H1 (cell line): Measurements from ENCODE around the gene GSAP.

Experiments used
- CEBPB ChIP-seq: IDR thresholded peaks from 2 replicates; pipeline ENCODE4 v1.6.1; 2012; ENCODE audit warnings: low read depth, low read length
- CREB1 ChIP-seq: IDR thresholded peaks from 2 replicates; pipeline ENCODE4 v1.6.1; 2012; ENCODE audit warnings: inconsistent platforms
- CTCF ChIP-seq, 3 experiments: IDR thresholded peaks; 1 replicate in 2 of 3; 2 replicates in 1 of 3; pipeline versions ENCODE4 v1.5.1 to v1.6.1; 2011; ENCODE audit warnings: low read length in 3 of 3, mild to moderate bottlenecking in 3 of 3, inconsistent platforms in 2 of 3, low read depth in 1 of 3, moderate library complexity in 1 of 3; ENCODE audit not compliant: insufficient read depth in 1 of 3; ENCODE audit errors: control extremely low read depth in 1 of 3
- EGR1 ChIP-seq: IDR thresholded peaks from 2 replicates; pipeline ENCODE4 v1.6.1; 2011; ENCODE audit warnings: low read depth, low read length, borderline replicate concordance
- EZH2 ChIP-seq: fragments of 200-600 bp; sonication (generic); IDR thresholded peaks from 2 replicates; pipeline ENCODE4 v1.7.1; 2012; ENCODE audit warnings: low read depth, mild to moderate bottlenecking, moderate library complexity, low read length, inconsistent platforms; ENCODE audit not compliant: severe bottlenecking
- KDM5A ChIP-seq: fragments of 200-600 bp; IDR thresholded peaks from 2 replicates; pipeline ENCODE4 v1.7.1; 2012; ENCODE audit warnings: mild to moderate bottlenecking, low read length, inconsistent platforms, mixed read lengths
- POLR2A ChIP-seq, 2 experiments: IDR thresholded peaks; 1 replicate in 1 of 2; 2 replicates in 1 of 2; pipeline ENCODE4 v1.6.1; 2011; ENCODE audit warnings: low read depth in 2 of 2, low read length in 2 of 2, mild to moderate bottlenecking in 2 of 2; ENCODE audit errors: control extremely low read depth in 1 of 2
- SRF ChIP-seq: IDR thresholded peaks from 2 replicates; pipeline ENCODE4 v1.6.1; 2011; ENCODE audit warnings: mild to moderate bottlenecking, low read depth, low read length, moderate library complexity
- TAF1 ChIP-seq: IDR thresholded peaks from 2 replicates; pipeline ENCODE4 v1.6.1; 2011; ENCODE audit warnings: mild to moderate bottlenecking, low read depth, low read length

GRCh38 chr7:77290425-77290824 lies 125.7 kb downstream of the GSAP start:
- TF ChIP-seq TAF1 (no peak), CTCF (IDR thresholded peaks at IDR 0.05; ENCODE audit: control extremely low read depth in 1 of 3, insufficient read depth in 1 of 3, low read depth in 1 of 3, low read length in 3 of 3) (no peak), KDM5A (no peak), EZH2 (no peak), CREB1 (no peak), POLR2A (IDR thresholded peaks at IDR 0.05; ENCODE audit: control extremely low read depth in 1 of 2, low read depth in 2 of 2, low read length in 2 of 2) (no peak), CEBPB (no peak), EGR1 (no peak), SRF (no peak)
